Epithelial cell of proximal tubule (primary cell): Measurements from ENCODE around the gene HAPLN3. TPM values are rescaled to one million over a fixed set of nuclear protein-coding genes. Genes with fewer than 3 reads are reported as not detected.

Source experiments
- DNase-seq: peaks from one replicate; pipeline ENCODE4 v3.0.0-alpha.2; 2011; ENCODE audit warnings: low read depth
- H3K4me3 ChIP-seq: 2 replicates; pipeline ENCODE4 v1.5.1; 2011; ENCODE audit warnings: low read depth, mild to moderate bottlenecking, low read length
- CTCF ChIP-seq: conservative IDR thresholded peaks from 2 replicates; pipeline ENCODE4 v1.5.1; 2012; ENCODE audit warnings: low read depth, mild to moderate bottlenecking, low read length
- total RNA-seq: library from RNA; depleted of rRNA; stranded (reverse); fragments of >200 nt; gene quantifications from 2 replicates; pipeline ENCODE4 v1.2.3, GENCODE V29; 2015

The HAPLN3 gene
- total RNA-seq, 1 donor from 2014 or later, result 21.9 TPM

- no peak overlapping the region for H3K4me3 ChIP-seq
- TF ChIP-seq CTCF, result no peak
- DNase-seq, result no peak
Measured at GRCh38 chr15:88873786-88874185, 21.6 kb downstream of the HAPLN3 start.

- TF ChIP-seq CTCF, result no peak
- no peak for DNase-seq
- H3K4me3 ChIP-seq, result no peak overlapping the region
Measured at GRCh38 chr15:88872706-88873105, 22.6 kb downstream of the HAPLN3 start.

GRCh38 chr15:88872106-88872505 lies 23.2 kb downstream of the HAPLN3 start:
- DNase-seq, result no peak
- H3K4me3 ChIP-seq, result no peak overlapping the region
- TF ChIP-seq CTCF, result no peak

GRCh38 chr15:88871313-88871712 lies 24.0 kb downstream of the HAPLN3 start:
- H3K4me3 ChIP-seq, result no peak overlapping the region
- no peak for TF ChIP-seq CTCF
- no peak for DNase-seq

GRCh38 chr15:88866295-88866881 lies 29.0 kb downstream of the HAPLN3 start:
- no peak for TF ChIP-seq CTCF
- H3K4me3 ChIP-seq, result no peak overlapping the region

GRCh38 chr15:88865498-88866099 lies 29.7 kb downstream of the HAPLN3 start:
- H3K4me3 ChIP-seq, result no peak overlapping the region
- no peak for TF ChIP-seq CTCF
- no peak for DNase-seq

More at GRCh38 chr15:88866295-88866881, 29.0 kb downstream of the HAPLN3 start:
- DNase-seq, result no peak

- no peak overlapping the region for H3K4me3 ChIP-seq
- DNase-seq, result no peak
- TF ChIP-seq CTCF, result no peak
Measured at GRCh38 chr15:88864861-88865497, 30.4 kb downstream of the HAPLN3 start.
